Fibroblast of skin of right biceps (primary cell): Measurements from ENCODE around the gene HS3ST3A1.

Source experiments
- DNase-seq: peaks from one replicate; pipeline ENCODE4 v3.0.0-alpha.2; 2013

The HS3ST3A1 gene

DNA sequence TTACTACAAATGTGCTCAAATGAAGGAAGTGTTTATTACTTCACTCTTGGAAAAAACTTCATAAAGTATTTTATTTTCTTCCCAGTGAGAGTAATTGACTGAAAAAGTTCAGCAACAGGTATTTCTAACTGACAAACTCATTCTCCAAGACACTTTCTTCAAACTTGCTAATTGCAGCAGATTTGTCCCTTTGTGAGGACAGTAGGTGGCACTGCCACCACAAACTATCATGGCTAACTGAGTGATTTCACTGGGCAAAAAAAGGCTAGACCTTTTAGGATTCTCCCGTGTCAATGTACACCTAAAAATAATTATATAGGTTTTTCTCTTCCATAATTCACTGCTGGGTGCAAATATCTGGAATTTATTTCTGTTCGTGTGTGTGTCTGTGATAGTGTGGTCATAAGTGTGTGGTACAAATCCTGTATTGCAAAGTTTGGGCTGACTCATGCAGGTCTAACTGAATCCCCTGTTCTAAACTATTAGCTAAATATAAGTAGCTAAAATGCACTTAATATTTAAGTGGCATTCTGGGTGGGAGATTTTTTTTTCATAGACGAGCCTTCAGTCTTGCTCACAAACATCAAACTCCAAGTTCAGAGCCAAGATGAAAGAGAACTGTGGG, 3.9 kb downstream of the HS3ST3A1 start:
- DNase-seq: peak; percentile 75

DNA sequence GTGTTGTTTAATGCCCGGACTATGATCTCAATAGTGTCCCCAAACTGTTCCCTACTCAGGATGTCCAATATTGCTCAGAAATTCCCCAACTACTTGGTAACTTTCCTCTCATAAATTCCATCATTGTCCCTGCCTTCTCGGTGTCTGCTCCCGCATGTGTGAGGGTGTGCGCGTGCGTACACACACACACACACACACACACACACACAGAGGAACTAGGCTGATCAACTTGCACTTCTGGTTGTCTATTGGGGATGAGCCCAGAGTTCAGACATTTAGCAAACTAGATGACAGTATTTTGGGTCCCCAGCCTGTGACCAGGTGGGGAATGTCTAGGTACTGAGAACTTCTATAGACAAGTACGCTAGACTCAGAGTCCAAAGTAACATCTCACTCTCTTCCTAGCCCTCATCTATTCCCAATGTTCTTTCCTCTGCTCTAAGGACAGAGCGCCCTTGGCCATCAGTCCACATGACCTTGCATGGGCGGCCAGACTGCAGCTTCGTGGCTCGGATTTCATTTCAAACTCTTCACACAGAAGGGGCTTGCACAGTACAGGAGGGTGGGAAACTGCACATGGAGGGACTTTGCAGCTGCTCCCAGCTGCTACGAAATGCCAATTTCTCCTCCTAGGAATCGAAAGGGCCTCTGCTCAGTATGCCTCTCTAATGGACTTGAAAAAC, 5.3 kb downstream of the HS3ST3A1 start:
- peak; percentile 34 for DNase-seq

DNA sequence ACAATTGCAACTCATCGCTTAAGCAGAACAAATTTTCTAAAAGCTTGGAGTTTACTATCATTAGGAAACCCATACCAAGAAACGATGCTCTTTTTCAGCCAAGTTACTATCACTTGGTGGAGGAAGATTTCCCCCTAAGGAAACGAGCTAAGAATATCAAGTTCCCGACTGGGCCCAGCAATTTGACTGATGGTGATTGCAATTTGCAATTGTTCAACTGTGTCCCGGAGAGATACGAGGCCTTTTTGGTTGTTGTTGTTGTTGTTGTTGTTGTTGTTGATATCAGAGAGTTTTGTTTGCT, 6.2 kb downstream of the HS3ST3A1 start:
- DNase-seq: no peak

DNA sequence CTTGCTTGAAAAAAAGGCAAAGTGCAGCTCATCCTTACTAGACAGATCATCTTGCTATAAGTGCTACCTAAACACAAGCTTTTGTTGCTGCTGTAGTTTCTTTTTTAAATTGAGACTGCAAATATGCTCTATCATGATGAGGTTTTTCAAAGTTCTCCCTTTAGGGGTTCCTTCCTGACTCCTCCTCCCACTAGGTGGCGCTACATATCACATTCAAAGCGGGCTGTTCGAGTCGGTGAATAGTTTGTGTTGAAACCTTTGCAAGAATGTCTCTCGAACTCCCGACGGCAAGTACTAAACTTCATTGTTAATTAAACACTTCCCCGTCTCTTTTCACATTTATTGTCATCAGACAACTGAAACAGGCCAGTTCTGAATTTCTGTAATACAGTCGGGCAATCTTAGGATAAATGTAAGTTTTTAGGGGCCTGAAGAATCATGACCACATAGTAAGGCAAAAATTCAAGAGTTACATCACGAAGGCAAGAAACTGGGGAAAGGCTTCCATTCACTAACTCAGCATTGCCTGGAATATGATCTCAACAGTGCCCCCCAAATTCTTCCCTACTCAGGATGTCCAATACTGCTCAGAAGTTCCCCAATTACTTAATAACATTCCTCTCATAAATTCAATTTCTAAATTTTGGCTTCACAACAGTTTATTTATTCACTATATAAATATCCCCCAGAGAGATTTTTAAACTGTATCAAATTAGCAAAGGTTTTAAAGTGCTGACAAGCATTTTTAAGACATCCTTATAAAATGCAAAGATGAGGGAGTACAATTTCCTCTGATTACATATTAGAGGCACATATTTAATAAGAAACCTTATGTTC, 6.7 kb downstream of the HS3ST3A1 start:
- peak; percentile 90 for DNase-seq

DNA sequence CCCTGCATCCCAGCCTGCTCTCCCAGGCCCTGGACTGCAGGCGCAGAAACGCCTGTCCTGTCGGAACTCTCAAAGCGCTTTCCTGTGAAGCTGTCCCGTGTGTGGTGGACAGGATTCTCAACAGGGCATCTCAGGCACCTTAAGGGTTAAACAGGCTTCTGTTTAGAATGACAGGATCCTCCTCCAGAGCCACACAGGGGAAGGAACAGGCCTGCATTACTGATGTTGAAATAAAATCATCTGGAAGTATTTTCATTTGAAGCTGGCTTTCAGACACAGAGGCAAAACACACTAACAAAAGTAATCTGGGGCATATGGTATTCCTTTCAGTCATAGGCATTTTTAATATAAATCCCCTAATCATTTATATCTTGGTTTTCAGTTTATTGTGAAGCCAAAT, 7.4 kb downstream of the HS3ST3A1 start:
- peak; percentile 50 for DNase-seq

DNA sequence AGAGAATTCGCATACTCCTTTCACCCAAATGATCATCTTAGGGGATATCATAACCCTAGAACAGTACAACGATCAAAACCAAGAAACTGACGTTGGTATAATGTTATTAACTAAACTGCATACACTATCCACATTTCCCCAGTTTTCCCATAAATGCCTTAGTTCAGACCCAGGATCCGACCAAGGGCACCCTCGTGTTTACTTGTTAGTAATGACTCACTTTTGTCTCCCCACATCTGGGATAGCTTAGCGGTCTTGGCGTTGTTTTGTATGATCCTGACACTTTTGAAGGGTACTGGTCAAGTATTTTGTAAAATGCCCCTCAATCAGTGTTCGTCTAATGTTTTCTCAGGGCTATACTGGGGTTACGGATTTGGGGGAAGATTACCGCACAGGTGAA, 8.0 kb downstream of the HS3ST3A1 start:
- DNase-seq: peak; percentile 58

DNA sequence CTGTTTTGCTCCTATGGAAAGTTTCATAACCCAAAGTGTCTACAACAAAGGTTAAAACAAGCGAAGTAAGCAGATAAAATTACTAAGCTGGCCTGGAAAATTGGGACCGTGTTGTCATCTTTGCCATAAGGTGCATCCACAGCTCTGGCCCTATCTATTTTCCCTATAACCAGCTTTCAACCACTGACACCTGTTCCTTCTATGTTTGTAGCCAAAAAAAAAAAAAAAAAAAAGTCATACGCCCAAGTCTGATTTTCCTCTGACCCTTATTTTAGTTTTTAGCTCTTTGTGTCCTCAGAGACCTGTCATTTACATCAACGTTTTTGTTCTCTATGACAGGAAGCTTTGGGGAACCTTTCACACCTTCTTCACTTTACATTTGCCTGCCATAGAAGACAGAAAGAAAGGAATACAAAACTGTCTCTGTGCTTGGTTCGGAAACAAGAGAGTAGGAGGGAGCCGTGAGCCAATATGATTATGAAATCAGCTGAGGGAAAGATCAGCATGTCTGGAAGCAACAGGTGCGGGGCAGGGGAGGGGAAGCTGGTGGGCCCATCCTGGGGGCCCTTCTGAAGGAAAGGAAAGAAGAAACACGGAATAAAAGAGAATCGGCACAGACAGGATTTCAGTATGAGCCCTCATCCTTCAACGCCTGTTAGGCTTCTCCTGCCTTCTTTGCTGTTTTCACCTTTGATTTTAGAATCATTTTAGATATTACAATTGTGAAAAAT, 8.5 kb downstream of the HS3ST3A1 start:
- DNase-seq: no peak

DNA sequence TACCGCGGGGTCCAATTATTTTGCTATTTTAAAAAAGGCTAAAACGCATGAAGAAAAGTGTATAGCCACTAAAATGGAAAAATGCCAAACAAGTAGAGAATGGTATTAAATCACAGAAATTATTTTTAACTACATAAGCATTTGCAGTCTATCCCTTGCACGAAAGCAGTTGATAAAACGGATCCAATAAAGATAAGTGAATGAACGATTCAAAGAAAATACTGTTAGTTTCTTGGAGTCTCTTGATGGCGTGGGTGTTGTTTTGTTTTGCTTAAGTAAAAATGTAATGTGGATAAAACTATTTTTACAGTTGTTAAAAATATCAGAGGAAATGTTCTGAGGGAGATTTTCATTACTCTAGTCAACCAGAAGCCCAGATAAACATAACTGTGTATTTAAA, 9.3 kb downstream of the HS3ST3A1 start:
- no peak for DNase-seq

DNA sequence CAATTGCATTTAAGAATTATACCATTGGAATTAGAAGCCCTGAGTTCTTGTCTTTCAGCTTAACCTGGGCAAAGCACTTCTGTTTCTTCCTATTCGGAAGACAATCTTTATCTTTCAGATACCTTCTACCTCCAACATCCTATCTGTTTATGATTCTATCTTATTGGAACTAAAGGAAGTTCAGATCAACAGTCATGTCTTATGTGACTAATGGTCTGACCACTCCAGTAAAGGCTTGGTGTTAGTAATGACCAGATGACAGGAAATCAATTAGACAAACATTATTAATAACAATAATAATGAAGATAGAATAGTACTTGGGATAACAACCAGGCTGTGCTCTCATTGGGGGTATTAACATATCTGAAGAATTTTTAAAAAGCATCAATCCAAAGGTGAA, 11.3 kb downstream of the HS3ST3A1 start:
- DNase-seq: peak; percentile 33

DNA sequence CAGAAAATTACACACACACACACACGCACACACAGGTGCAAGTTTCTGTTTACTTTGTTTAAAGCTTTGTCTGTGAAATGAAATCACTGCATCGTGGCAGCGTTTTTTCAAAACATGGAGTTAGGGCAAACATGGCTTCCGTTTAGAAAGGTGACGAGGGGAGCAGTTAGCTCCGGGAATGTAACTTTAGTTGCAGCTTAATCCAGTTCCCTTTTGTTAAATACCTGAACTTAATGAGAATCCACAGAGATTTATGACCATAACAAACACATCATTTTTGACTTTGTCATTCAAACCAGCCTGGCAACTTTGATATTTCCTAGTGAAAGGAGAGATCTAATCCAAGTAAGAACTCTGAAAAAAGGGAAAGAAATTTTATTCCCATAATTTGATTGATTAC, 12.1 kb downstream of the HS3ST3A1 start:
- DNase-seq: no peak

DNA sequence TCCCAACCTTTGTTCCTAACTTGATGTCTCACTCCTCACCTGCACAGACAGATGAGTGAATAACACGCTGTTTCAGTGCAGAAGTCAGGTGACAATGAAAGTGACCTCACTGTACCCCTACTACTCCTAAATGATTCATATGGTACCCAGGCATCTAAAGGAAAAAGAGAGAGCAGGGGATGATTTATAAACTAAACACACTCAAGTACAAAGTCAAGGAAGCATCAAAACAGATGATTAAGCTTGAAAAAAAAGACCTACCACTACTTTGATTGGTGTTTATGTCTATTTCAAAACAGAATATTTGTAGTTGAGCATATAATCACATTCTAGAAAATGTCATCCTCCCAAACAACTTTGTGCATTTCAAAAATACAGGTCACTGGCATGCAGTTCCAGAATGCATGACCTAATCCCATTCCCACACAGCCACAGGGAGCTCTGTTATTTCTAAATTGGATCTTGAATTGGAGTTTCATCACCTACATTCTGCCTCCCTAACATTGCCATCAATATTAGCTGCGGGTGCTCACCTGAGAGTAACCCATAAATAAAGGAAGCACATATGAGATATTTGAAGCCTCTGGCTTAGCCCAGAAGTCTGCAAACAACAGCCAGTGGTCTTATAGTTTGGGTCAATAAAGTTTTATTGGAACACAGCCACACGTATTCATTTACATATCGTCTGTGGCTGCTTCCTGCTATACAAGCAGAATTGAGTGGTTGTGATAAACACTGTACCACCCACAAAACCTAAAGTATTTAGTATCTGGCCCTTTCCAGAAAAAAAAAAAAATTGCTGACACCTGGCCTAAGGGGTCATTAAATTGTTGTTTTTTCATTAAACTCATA, 14.0 kb downstream of the HS3ST3A1 start:
- DNase-seq: peak; percentile 54

DNA sequence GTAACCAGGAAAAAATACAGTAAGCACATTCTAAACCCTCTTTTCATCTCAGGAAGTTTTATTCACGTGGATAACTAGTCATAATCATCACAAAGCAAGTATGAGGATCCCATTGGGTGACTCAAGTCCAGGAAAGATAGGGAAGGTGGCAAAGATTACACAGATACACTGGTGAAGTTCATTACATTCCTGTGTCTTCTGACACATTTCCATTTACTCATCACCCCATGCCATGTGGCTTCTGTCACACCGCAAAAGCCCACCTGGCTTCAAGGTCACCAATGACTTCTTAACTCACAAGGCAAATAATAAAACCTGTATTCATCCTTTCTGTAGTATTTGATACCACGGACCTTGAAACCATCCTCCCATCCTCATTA, 17.0 kb downstream of the HS3ST3A1 start:
- DNase-seq: peak; percentile 83

DNA sequence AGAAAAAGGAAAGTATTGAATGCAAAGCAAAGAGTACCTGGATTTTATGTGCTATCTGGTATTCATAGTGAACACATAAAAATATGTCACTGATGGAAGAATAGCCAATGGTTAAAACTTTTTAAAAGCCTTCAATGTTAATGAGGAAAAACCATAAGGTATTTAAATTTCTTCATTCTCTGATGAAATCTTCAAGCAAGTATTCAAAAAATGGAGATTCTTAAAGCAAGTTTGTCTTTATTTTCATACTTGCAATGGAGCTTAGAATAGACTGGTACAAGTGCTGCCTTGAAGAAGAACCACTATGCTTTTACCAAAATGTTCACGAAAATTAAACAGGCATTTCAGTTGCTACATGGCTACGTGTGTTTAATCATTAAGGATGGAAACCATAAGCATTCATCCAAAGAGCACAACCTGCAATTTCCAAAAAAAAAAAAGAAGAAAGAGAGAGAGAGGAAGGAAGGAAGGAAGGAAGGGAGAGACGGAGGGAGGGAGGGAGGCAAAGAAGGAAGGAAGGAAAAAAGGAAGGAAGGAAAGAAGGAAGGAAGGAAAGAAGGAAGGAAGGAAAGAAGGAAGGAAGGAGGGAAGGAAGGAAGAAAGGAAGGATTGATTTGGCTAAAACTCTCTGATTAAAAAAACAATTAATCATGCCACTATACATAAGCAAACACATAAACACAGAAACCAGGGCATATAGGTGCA, 17.6 kb downstream of the HS3ST3A1 start:
- DNase-seq: peak; percentile 25

DNA sequence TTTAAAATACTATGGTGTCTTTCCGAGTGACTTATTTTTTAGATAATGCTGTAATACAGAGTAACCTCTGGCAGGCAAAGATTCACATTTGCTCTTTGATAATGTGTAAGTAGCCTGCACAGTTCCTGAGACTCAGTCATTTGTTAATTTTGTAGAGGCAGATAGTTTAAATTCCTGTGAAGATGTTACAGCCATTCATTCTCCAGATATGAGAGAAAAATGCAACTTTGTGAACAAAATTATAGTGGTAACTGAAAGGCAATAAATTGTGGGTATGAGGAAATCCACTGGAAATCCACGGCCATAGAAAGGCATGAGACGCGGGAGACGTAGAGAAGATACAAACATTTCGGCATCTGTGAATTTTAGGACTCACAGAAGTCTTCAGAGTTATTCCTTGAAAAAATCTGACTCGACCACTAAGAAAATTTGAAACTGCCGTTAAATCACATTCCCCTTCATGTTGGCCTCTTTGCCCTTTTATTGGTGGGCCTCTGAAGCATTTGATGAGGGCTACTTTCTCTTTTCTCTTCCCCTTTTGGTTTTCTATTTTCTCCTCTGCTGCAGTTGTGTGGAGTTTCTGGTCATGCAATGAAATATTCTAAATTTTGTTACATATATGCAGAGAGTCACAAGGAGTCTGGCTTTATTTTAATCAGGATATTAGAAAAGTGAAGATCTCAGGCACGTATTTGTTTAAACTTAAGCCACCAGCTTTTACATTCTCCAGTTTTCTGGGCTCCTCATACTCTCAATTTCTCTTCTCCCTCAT, 18.8 kb downstream of the HS3ST3A1 start:
- peak; percentile 90 for DNase-seq

DNA sequence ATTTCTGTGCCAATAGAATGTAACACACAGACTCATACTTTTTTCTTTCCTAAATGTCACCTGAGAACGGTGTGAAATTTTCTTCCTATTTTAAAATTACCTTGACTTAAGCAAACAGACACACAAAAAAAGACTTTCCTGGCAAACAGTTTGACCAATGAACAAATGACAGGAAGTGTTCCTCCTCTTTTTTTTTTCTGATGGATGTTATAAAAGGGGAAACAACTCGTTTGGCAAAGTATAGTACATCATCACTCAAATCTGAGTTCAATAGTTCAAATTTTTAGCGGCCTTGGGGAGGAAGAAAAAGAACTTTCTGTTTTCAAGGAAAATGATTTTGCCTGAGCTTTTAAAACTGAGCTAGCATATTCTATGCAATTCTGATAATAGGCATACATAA, 19.8 kb downstream of the HS3ST3A1 start:
- DNase-seq: peak; percentile 61

DNA sequence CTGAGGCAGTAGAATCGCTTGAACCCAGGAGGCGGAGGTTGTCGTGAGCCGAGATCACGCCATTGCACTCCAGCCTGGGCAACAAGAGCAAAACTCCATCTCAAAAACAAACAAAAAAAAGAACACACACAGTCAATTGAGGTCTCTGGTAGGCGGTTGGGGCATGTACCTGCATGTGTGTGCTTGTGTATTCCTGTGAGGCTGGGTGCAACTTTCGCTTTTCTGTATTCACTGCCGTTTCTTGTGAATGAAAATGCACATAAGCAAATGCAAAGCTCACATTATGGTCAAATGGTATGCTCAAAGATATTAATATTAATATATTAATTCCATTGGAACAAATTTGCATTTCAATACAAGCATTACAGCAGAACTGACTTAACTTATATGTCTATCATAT, 20.9 kb downstream of the HS3ST3A1 start:
- DNase-seq: no peak

DNA sequence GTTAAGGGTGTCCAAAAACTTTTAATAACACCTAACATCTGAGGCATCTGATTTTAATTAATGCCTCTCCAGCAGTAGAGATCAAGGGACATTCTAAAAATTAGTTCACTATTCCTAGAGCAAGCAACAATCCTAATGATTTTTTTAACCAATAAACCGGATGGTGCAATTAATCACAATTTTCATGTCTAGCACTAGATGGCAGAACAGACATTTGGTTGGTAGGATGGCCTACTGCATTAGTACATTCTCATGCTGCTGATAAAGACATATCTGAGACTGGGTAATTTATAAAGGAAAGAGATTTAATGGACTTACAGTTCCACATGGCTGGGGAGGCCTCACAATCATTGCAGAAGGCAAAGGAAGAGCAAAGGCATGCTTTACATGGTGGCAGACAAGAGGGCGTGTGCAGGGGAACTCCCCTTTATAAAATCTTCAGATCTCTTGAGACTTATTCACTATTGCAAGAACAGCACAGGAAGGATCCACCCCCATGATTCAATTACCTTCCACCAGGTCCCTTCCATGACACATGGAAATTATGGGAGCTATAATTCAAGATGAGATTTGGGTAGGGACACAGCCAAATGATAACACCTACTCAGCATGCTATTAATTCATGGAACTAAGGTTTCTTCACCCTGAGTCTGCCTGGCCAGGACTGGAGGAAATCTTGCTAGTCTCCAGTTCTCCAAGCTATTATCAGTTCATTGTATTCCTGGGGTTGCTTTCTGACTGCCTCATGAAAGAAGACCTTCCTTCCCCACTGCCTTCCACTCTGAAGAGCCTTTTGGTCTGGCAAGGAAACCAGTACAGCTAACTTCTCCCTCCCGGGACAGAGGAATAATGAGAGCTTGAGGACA, 24.8 kb downstream of the HS3ST3A1 start:
- no peak for DNase-seq

DNA sequence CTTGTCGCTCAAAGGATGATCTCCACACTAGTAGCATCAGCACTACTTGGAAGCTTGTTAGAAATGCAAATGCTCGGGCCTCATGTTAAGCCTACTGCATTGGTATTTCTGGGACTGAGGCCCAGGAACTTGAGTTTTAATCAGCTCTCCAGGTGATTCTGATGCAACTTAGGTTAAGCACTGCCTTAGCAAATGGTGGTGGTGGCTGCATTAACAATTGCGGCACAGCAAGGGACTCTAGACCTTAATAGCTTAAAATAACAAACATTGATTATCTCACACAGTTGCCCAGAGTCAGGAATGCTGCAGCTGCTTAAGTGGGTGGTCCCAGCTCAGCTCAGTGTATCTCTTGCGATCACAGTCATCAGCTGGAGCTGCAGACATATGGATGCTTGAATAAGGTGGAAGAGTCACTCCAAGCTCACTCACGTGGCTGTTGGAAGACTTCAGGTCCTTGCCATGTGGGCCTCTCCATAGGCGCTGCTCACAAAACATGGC, 25.8 kb downstream of the HS3ST3A1 start:
- DNase-seq: peak; percentile 79

DNA sequence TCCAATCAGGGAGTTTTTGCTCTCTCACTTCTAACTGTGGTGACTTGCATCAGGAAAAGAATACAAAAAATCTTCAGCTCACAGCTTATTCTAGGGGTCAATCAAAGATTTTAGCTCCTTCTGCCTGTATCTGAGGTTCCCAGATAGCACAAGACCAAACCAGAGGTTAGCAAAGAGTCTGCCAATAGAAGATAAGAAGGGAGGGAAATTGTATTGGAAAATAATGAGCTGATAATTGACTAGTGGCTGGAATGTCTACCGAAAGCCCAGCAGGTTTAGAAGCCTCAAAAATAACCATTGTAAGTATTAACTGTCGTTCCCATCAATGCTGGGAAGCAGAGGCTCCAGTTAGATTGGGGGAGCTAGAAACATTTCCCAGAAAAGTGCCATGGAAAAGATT, 26.3 kb downstream of the HS3ST3A1 start:
- no peak for DNase-seq

DNA sequence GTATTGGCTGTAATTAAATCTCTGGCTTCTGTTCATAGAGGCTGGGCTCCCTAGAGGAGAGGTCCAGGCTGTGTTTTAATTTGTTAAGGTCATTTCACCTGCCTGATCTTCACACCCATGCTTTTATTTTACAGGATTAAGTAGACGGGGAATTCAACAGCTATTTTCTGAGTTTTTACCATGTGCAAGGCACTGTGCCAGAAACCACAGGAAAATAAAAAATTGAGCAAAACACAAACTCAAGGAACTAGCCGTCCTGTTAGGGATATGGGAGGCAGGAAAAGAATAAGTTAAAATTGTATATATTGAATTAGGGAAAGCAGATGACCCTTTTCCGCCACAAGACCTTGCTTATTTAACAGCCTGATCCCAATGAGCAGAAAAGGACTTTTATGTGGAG, 29.1 kb downstream of the HS3ST3A1 start:
- DNase-seq: no peak
